ENCODE measurements around the gene LHX3. TPM values are rescaled to one million over a fixed set of nuclear protein-coding genes. Genes with fewer than 3 reads are reported as not detected.

The LHX3 gene
- total RNA-seq, 1 donor from 2014 or later, result not detected

DNA sequence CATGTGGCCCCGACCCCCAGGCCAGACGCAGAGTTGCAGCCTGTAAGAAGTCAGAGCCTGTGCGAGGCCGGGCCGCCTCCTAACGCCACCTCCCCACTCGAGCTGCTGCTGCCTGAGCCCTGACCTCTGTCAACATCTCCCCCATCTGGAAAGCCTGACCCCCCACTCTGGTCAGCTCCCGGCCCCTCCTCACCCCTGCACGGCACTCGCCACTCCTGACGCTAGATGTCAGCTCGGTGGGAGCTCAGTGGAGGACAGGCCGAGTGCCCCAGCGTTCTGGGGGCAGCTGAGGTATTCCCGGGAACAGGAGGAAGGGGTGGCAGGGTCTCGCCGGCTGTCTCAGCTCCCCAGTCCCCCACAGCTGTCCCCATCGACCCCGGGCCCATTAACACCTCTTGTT is 19.9 kb downstream of the LHX3 start:
- peaks cover 50% of the 10 kb centered on the region for H3K27me3 Mint-ChIP-seq (ENCODE audit: low read depth, unreplicated experiment)
- H3K9me3 ChIP-seq (ENCODE audit: insufficient read depth, low read depth, low read length), result no peaks in the 10 kb centered on the region

DNA sequence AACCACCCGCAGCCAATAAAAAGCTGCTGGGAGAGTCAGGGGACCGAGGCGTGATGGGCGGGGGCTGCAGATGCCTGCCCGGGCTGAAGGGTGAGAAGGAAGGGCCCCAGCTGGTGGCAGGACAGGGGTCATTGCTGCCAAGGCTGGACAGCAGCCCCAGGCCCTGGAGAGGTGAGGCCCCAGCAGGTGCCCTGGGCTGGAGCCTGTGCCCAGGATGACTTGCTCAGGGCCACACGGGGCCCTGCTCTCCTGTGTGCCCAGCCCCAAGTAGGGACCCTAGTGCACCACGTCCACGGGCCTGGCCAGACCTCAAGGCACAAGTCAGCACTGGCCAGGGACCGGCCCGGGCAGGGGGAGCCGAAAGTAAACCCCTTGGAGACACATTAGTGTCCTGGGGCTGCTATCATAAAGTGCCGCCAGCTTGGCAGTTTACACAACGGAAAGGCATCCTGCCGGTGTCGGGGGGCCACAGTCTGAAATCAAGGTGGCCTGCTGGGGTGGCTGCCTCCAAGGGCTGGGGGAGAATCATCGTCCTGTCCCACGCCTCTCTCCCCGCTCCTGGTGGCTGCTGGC is 22.0 kb downstream of the LHX3 start:
- FAIRE-seq (no peak), DNase-seq (ENCODE audit: low read depth) (no peak)
- no peaks in the 10 kb centered on the region for H3K36me3 Mint-ChIP-seq (ENCODE audit: low read depth, unreplicated experiment)
- H3K27ac Mint-ChIP-seq (ENCODE audit: unreplicated experiment), result no peak overlapping the region
- H3K4me3 Mint-ChIP-seq (ENCODE audit: unreplicated experiment), result no peak overlapping the region
- H3K4me1 Mint-ChIP-seq (ENCODE audit: low read depth, unreplicated experiment), result no peaks in the 10 kb centered on the region
- Histone ChIP-seq H3K4me1 (ENCODE audit: insufficient read depth, low read length) (no peaks in the 10 kb centered on the region), H2AFZ (ENCODE audit: low read depth, low read length) (no peak overlapping the region), H3K27me3 (ENCODE audit: insufficient read depth, low read length) (peaks cover 6% of the 10 kb centered on the region), H3K27ac (ENCODE audit: low read depth, low read length) (no peak overlapping the region), H3K4me2 (ENCODE audit: low read length) (no peak overlapping the region), H3K9me3 (ENCODE audit: insufficient read depth, low read depth, low read length) (no peaks in the 10 kb centered on the region), H3K36me3 (ENCODE audit: insufficient read depth, low read length) (no peaks in the 10 kb centered on the region), H3K4me3 (ENCODE audit: insufficient read depth, low read depth, low read length) (no peak overlapping the region), H3K79me2 (ENCODE audit: insufficient read depth, low read length) (no peaks in the 10 kb centered on the region), H3K9ac (ENCODE audit: low read length) (no peak overlapping the region), H4K20me1 (ENCODE audit: insufficient read depth, low read length) (no peaks in the 10 kb centered on the region)
- no peaks in the 10 kb centered on the region for H3K9me3 Mint-ChIP-seq (ENCODE audit: unreplicated experiment)
- peaks cover 50% of the 10 kb centered on the region for H3K27me3 Mint-ChIP-seq (ENCODE audit: low read depth, unreplicated experiment)
- TF ChIP-seq, protein P1, sequence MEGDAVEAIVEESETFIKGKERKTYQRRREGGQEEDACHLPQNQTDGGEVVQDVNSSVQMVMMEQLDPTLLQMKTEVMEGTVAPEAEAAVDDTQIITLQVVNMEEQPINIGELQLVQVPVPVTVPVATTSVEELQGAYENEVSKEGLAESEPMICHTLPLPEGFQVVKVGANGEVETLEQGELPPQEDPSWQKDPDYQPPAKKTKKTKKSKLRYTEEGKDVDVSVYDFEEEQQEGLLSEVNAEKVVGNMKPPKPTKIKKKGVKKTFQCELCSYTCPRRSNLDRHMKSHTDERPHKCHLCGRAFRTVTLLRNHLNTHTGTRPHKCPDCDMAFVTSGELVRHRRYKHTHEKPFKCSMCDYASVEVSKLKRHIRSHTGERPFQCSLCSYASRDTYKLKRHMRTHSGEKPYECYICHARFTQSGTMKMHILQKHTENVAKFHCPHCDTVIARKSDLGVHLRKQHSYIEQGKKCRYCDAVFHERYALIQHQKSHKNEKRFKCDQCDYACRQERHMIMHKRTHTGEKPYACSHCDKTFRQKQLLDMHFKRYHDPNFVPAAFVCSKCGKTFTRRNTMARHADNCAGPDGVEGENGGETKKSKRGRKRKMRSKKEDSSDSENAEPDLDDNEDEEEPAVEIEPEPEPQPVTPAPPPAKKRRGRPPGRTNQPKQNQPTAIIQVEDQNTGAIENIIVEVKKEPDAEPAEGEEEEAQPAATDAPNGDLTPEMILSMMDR (IDR thresholded peaks at IDR 0.05; ENCODE audit: insufficient read depth, low read depth, low read length), result no peak
- no peak for TF ChIP-seq EZH2 (IDR thresholded peaks at IDR 0.05; ENCODE audit: insufficient read depth, low read length)

More for the DNA sequence above, 19.9 kb downstream of the LHX3 start:
- no peak overlapping the region for H3K4me3 ChIP-seq (ENCODE audit: insufficient read depth, low read depth, low read length)
- no peak overlapping the region for H3K4me2 ChIP-seq (ENCODE audit: low read length)
- FAIRE-seq (no peak), DNase-seq (ENCODE audit: low read depth) (no peak)
- no peak overlapping the region for H3K27ac Mint-ChIP-seq (ENCODE audit: unreplicated experiment)
- H3K9ac ChIP-seq (ENCODE audit: low read length), result no peak overlapping the region
- no peaks in the 10 kb centered on the region for H3K36me3 ChIP-seq (ENCODE audit: insufficient read depth, low read length)
- no peak overlapping the region for H3K4me3 Mint-ChIP-seq (ENCODE audit: unreplicated experiment)
- H3K79me2 ChIP-seq (ENCODE audit: insufficient read depth, low read length), result no peaks in the 10 kb centered on the region
- H3K4me1 Mint-ChIP-seq (ENCODE audit: low read depth, unreplicated experiment), result no peaks in the 10 kb centered on the region
- no peaks in the 10 kb centered on the region for H3K9me3 Mint-ChIP-seq (ENCODE audit: unreplicated experiment)
- H3K4me1 ChIP-seq (ENCODE audit: insufficient read depth, low read length), result no peaks in the 10 kb centered on the region
- H3K27ac ChIP-seq (ENCODE audit: low read depth, low read length), result no peak overlapping the region
- TF ChIP-seq EZH2 (IDR thresholded peaks at IDR 0.05; ENCODE audit: insufficient read depth, low read length), result no peak
- TF ChIP-seq, protein P1 (IDR thresholded peaks at IDR 0.05; ENCODE audit: insufficient read depth, low read depth, low read length), result no peak
- no peaks in the 10 kb centered on the region for H3K36me3 Mint-ChIP-seq (ENCODE audit: low read depth, unreplicated experiment)
- H4K20me1 ChIP-seq (ENCODE audit: insufficient read depth, low read length), result no peaks in the 10 kb centered on the region
- peaks cover 12% of the 10 kb centered on the region for H3K27me3 ChIP-seq (ENCODE audit: insufficient read depth, low read length)
- H2AFZ ChIP-seq (ENCODE audit: low read depth, low read length), result no peak overlapping the region

DNA sequence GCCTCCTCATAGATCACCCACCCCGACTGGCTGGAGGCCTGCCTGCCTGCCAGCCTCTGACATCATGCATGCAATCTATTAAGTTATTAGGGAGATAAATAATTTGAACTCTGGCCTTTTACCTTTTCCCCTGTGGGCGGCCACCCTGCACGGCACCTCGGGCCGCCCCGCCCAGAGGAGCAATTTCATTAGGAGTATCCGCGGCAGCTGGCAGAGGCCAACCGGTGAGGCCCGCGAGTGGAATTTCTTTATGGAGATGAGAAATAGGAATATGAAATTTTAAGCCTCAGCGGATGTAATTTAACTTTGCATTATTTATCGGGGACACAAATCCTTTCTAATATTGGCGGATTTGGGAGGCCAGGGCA is 22.5 kb downstream of the LHX3 start:
- peaks cover 6% of the 10 kb centered on the region for H3K27me3 ChIP-seq (ENCODE audit: insufficient read depth, low read length)
- TF ChIP-seq, protein P1 (IDR thresholded peaks at IDR 0.05; ENCODE audit: insufficient read depth, low read depth, low read length), result no peak
- no peak for TF ChIP-seq EZH2 (IDR thresholded peaks at IDR 0.05; ENCODE audit: insufficient read depth, low read length)
- no peaks in the 10 kb centered on the region for H3K9me3 Mint-ChIP-seq (ENCODE audit: unreplicated experiment)

More for the DNA sequence above, 22.5 kb downstream of the LHX3 start:
- no peaks in the 10 kb centered on the region for H3K79me2 ChIP-seq (ENCODE audit: insufficient read depth, low read length)
- H3K4me1 ChIP-seq (ENCODE audit: insufficient read depth, low read length), result no peaks in the 10 kb centered on the region
- DNase-seq (ENCODE audit: low read depth) (no peak), FAIRE-seq (no peak)
- no peak overlapping the region for H2AFZ ChIP-seq (ENCODE audit: low read depth, low read length)
- H3K36me3 ChIP-seq (ENCODE audit: insufficient read depth, low read length), result no peaks in the 10 kb centered on the region
- Mint-ChIP-seq H3K36me3 (ENCODE audit: low read depth, unreplicated experiment) (no peaks in the 10 kb centered on the region), H3K4me1 (ENCODE audit: low read depth, unreplicated experiment) (no peaks in the 10 kb centered on the region), H3K4me3 (ENCODE audit: unreplicated experiment) (no peak overlapping the region), H3K27ac (ENCODE audit: unreplicated experiment) (no peak overlapping the region), H3K27me3 (ENCODE audit: low read depth, unreplicated experiment) (peaks cover 49% of the 10 kb centered on the region)
- H3K9me3 ChIP-seq (ENCODE audit: insufficient read depth, low read depth, low read length), result no peaks in the 10 kb centered on the region
- no peaks in the 10 kb centered on the region for H4K20me1 ChIP-seq (ENCODE audit: insufficient read depth, low read length)
- no peak overlapping the region for H3K27ac ChIP-seq (ENCODE audit: low read depth, low read length)
- H3K4me2 ChIP-seq (ENCODE audit: low read length), result no peak overlapping the region
- no peak overlapping the region for H3K4me3 ChIP-seq (ENCODE audit: insufficient read depth, low read depth, low read length)
- H3K9ac ChIP-seq (ENCODE audit: low read length), result no peak overlapping the region
